Fibroblast of lung (primary cell): Measurements from ENCODE around the gene CUL2.

Source experiments
- CTCF ChIP-seq, 2 donors: IDR thresholded peaks in 1 of 2; conservative IDR thresholded peaks in 1 of 2; 1 replicate in 1 of 2; 2 replicates in 1 of 2; pipeline ENCODE4 v1.5.1; 2011 to 2012; ENCODE audit warnings: low read length in 2 of 2, control low read depth in 1 of 2, inconsistent platforms in 1 of 2, low read depth in 1 of 2, mild to moderate bottlenecking in 1 of 2
- EZH2 ChIP-seq: IDR thresholded peaks from 2 replicates; pipeline ENCODE4 v1.5.1; 2012; ENCODE audit warnings: low read length, control low read depth, mild to moderate bottlenecking; ENCODE audit errors: missing control alignments

- TF ChIP-seq CTCF (conservative IDR thresholded peaks at IDR 0.05 in 1 of 2, IDR thresholded peaks at IDR 0.05 in 1 of 2; ENCODE audit: low read depth in 1 of 2, low read length in 2 of 2) (no peak), EZH2 (no peak)
Observed at GRCh38 chr10:35020481-35020880, 69.7 kb downstream of the CUL2 start.
